Coronary artery (tissue), 2 donors: ENCODE data around the gene NAV2.

Experiments used
- DNase-seq: peaks from one replicate; pipeline ENCODE4 v3.0.0-alpha.2; 2017; ENCODE audit warnings: low spot score
- H3K27ac ChIP-seq, 2 donors: fragments of 200-600 bp; sonication (generic); one replicate each; pipeline ENCODE4 v1.5.1; 2016 to 2019
- H3K4me3 ChIP-seq: fragments of 200-600 bp; sonication (generic); 2 replicates; pipeline ENCODE4 v1.5.1; 2016; ENCODE audit warnings: mild to moderate bottlenecking, moderate library complexity
- CTCF ChIP-seq: fragments of 200-600 bp; sonication (generic); IDR thresholded peaks from one replicate; pipeline ENCODE4 v1.5.1; 2019; ENCODE audit warnings: antibody characterized with exemption

The NAV2 gene

GRCh38 chr11:19818619-19819018 lies 106.0 kb downstream of the NAV2 start:
- Histone ChIP-seq H3K4me3 (no peak overlapping the region), H3K27ac (no peak overlapping the region)
- TF ChIP-seq CTCF, result no peak
- no peak for DNase-seq

GRCh38 chr11:19819148-19819547 lies 106.5 kb downstream of the NAV2 start:
- no peak overlapping the region for H3K4me3 ChIP-seq
- no peak overlapping the region for H3K27ac ChIP-seq
- no peak for DNase-seq
- TF ChIP-seq CTCF, result no peak

GRCh38 chr11:19820100-19820499 lies 107.5 kb downstream of the NAV2 start:
- no peak overlapping the region for H3K27ac ChIP-seq
- TF ChIP-seq CTCF, result no peak
- H3K4me3 ChIP-seq, result no peak overlapping the region
- DNase-seq, result no peak

- Histone ChIP-seq H3K4me3 (no peak overlapping the region), H3K27ac (no peak overlapping the region)
- no peak for TF ChIP-seq CTCF
- DNase-seq, result no peak
Observed at GRCh38 chr11:19821412-19821875, 108.8 kb downstream of the NAV2 start.

- TF ChIP-seq CTCF, result no peak
- DNase-seq, result no peak
- Histone ChIP-seq H3K27ac (no peak overlapping the region), H3K4me3 (no peak overlapping the region)
Observed at GRCh38 chr11:19821993-19822392, 109.4 kb downstream of the NAV2 start.

GRCh38 chr11:19822531-19822930 lies 109.9 kb downstream of the NAV2 start:
- Histone ChIP-seq H3K4me3 (no peak overlapping the region), H3K27ac (no peak overlapping the region)
- TF ChIP-seq CTCF, result no peak
- no peak for DNase-seq

- DNase-seq, result no peak
- Histone ChIP-seq H3K4me3 (no peak overlapping the region), H3K27ac (no peak overlapping the region)
- no peak for TF ChIP-seq CTCF
Observed at GRCh38 chr11:19826606-19827005, 114.0 kb downstream of the NAV2 start.
